ENCODE data around the gene ITPKB. TPM values are rescaled to one million over a fixed set of nuclear protein-coding genes. Genes with fewer than 3 reads are reported as not detected.
"Not testable (repeated sequence)": the region's sequence is repeated elsewhere in the genome, so short reads cannot be mapped to it uniquely, and the experiment has no call there.

Gene ITPKB
- total RNA-seq, 2 donors from 2014 or later, result 13.0 to 21.1 TPM

- ATAC-seq (peak; percentile 12), DNase-seq (no peak)
- Histone ChIP-seq H3K27me3 (no peaks in the 10 kb centered on the region), H3K27ac (peak overlapping the region; percentile 3 to 37 (median 28)), H3K4me1 (peaks cover 30% of the 10 kb centered on the region), H3K36me3 (replicated peaks in 1 of 2; ENCODE audit: insufficient read depth in 1 of 2, low read depth in 2 of 2) (no peaks in the 10 kb centered on the region), H3K9me3 (no peaks in the 10 kb centered on the region), H3K4me3 (no peak overlapping the region)
- no peak for TF ChIP-seq CTCF (IDR thresholded peaks at IDR 0.05)
- TF ChIP-seq POLR2A (IDR thresholded peaks at IDR 0.05), result no peak
- intact Hi-C loops (cut with DNase I), result no loop called here
- 61 to 67% methylated on average over 11 to 14 of the region's 14 CpGs for WGBS, 2 donors
Observed at GRCh38 chr1:226722901-226723656, 16.0 kb downstream of the ITPKB start.

GRCh38 chr1:226722240-226722900 lies 16.7 kb downstream of the ITPKB start:
- DNase-seq, result no peak
- intact Hi-C loops (cut with DNase I), result no loop called here
- no peak for ATAC-seq
- Histone ChIP-seq H3K27me3 (no peaks in the 10 kb centered on the region), H3K27ac (no peak overlapping the region), H3K36me3 (replicated peaks in 1 of 2; ENCODE audit: insufficient read depth in 1 of 2, low read depth in 2 of 2) (no peaks in the 10 kb centered on the region), H3K4me3 (no peak overlapping the region), H3K9me3 (no peaks in the 10 kb centered on the region), H3K4me1 (peaks cover 30% of the 10 kb centered on the region)
- WGBS, 2 donors, result 88 to 91% methylated on average over 11 of the region's 11 CpGs
- no peak for TF ChIP-seq CTCF (IDR thresholded peaks at IDR 0.05)
- no peak for TF ChIP-seq POLR2A (IDR thresholded peaks at IDR 0.05)

GRCh38 chr1:226720574-226720973 lies 18.5 kb downstream of the ITPKB start:
- Histone ChIP-seq H3K4me1 (peaks cover 30% of the 10 kb centered on the region), H3K27ac (peak overlapping the region in 3 of 4 donors; percentile 26 to 42 (median 41))
- 94 to 95% methylated on average over 13 of the region's 13 CpGs for WGBS, 2 donors
- H3K4me3 ChIP-seq; DNase-seq; H3K36me3 ChIP-seq (replicated peaks in 1 of 2; ENCODE audit: insufficient read depth in 1 of 2, low read depth in 2 of 2); H3K27me3 ChIP-seq; H3K9me3 ChIP-seq; ATAC-seq; intact Hi-C loops (cut with DNase I): not testable (repeated sequence)

- WGBS, 2 donors, result 61 to 64% methylated on average over 6 to 11 of the region's 11 CpGs
- Histone ChIP-seq H3K27me3 (no peaks in the 10 kb centered on the region), H3K4me3 (no peak overlapping the region), H3K36me3 (replicated peaks in 1 of 2; ENCODE audit: insufficient read depth in 1 of 2, low read depth in 2 of 2) (no peaks in the 10 kb centered on the region), H3K9me3 (no peaks in the 10 kb centered on the region), H3K27ac (peak overlapping the region in 3 of 4 donors; percentile 26 to 42 (median 41)), H3K4me1 (peaks cover 30% of the 10 kb centered on the region)
- ATAC-seq, result peak; percentile 41
- TF ChIP-seq POLR2A (IDR thresholded peaks at IDR 0.05) (no peak), CTCF (IDR thresholded peaks at IDR 0.05) (no peak)
- intact Hi-C loops (cut with DNase I), result no loop called here
- DNase-seq, result no peak
Observed at GRCh38 chr1:226719596-226720387, 19.3 kb downstream of the ITPKB start.
